HepG2 (cell line): Measurements from ENCODE around the gene USP7. TPM values are rescaled to one million over a fixed set of nuclear protein-coding genes. Genes with fewer than 3 reads are reported as not detected.

Source experiments
- CC2D1A ChIP-seq: sonication (generic); formaldehyde crosslinking; IDR thresholded peaks from 2 replicates; pipeline ENCODE4 v1.8.1; 2023; ENCODE audit warnings: mild to moderate bottlenecking, missing genetic modification reagents
- FOXP1 ChIP-seq, 2 experiments: fragments of 450-650 bp in 1 of 2; IDR thresholded peaks; 2 replicates each; pipeline ENCODE4 v1.6.1; 2017 to 2018; ENCODE audit warnings: antibody characterized with exemption in 1 of 2
- GFI1 ChIP-seq: sonication (generic); formaldehyde crosslinking; IDR thresholded peaks from 2 replicates; pipeline ENCODE4 v1.5.0; 2020; ENCODE audit warnings: missing genetic modification reagents, mild to moderate bottlenecking, borderline replicate concordance
- GLMP ChIP-seq: sonication (generic); formaldehyde crosslinking; IDR thresholded peaks from 2 replicates; pipeline ENCODE4 v1.9.0; 2021; ENCODE audit warnings: missing genetic modification reagents, mild to moderate bottlenecking, borderline replicate concordance
- HNF4A ChIP-seq: sonication (generic); formaldehyde crosslinking; IDR thresholded peaks from 2 replicates; pipeline ENCODE4 v1.4.0; 2020; ENCODE audit warnings: missing genetic modification reagents
- MYPOP ChIP-seq: sonication (generic); formaldehyde crosslinking; IDR thresholded peaks from 2 replicates; pipeline ENCODE4 v1.8.1; 2023; ENCODE audit warnings: mild to moderate bottlenecking, moderate library complexity, missing genetic modification reagents
- NFE2L2 ChIP-seq: fragments of 150-350 bp; IDR thresholded peaks from 2 replicates; pipeline ENCODE4 v1.6.1; 2014; ENCODE audit warnings: low read length
- PHF5A ChIP-seq: IDR thresholded peaks from one replicate; pipeline ENCODE4 v1.6.1; 2018; ENCODE audit warnings: low read depth, missing genetic modification reagents; ENCODE audit not compliant: unreplicated experiment
- SIX1 ChIP-seq: sonication (generic); formaldehyde crosslinking; IDR thresholded peaks from 2 replicates; pipeline ENCODE4 v1.4.0; 2020; ENCODE audit warnings: missing genetic modification reagents, borderline replicate concordance
- SMAD9 ChIP-seq: sonication (generic); formaldehyde crosslinking; IDR thresholded peaks from 2 replicates; pipeline ENCODE4 v1.5.1; 2020; ENCODE audit warnings: mild to moderate bottlenecking, missing genetic modification reagents
- TFAP4 ChIP-seq: sonication (generic); IDR thresholded peaks from 2 replicates; pipeline ENCODE4 v1.6.1; 2016; ENCODE audit warnings: low read depth, borderline replicate concordance
- ZBTB1 ChIP-seq: sonication (generic); formaldehyde crosslinking; IDR thresholded peaks from 2 replicates; pipeline ENCODE4 v1.4.0; 2020; ENCODE audit warnings: missing genetic modification reagents, borderline replicate concordance
- ZKSCAN5 ChIP-seq: sonication (generic); formaldehyde crosslinking; IDR thresholded peaks from 2 replicates; pipeline ENCODE4 v1.5.1; 2020; ENCODE audit warnings: mild to moderate bottlenecking, missing genetic modification reagents
- ZNF383 ChIP-seq: sonication (generic); formaldehyde crosslinking; IDR thresholded peaks from 2 replicates; pipeline ENCODE4 v1.4.0; 2020; ENCODE audit warnings: missing genetic modification reagents, mild to moderate bottlenecking, borderline replicate concordance
- ZNF547 ChIP-seq: sonication (generic); formaldehyde crosslinking; IDR thresholded peaks from 2 replicates; pipeline ENCODE4 v1.5.1; 2020; ENCODE audit warnings: mild to moderate bottlenecking, missing genetic modification reagents
- ZNF550 ChIP-seq: sonication (generic); formaldehyde crosslinking; IDR thresholded peaks from 2 replicates; pipeline ENCODE4 v1.4.0; 2020; ENCODE audit warnings: mild to moderate bottlenecking, missing genetic modification reagents, borderline replicate concordance
- ZNF557 ChIP-seq: sonication (generic); formaldehyde crosslinking; IDR thresholded peaks from 2 replicates; pipeline ENCODE4 v1.4.0; 2020; ENCODE audit warnings: missing genetic modification reagents
- ZNF670 ChIP-seq: sonication (generic); formaldehyde crosslinking; IDR thresholded peaks from 2 replicates; pipeline ENCODE4 v1.8.0; 2022; ENCODE audit warnings: mild to moderate bottlenecking, missing genetic modification reagents, borderline replicate concordance
- ZNF737 ChIP-seq: sonication (generic); formaldehyde crosslinking; IDR thresholded peaks from 2 replicates; pipeline ENCODE4 v1.5.0; 2020; ENCODE audit warnings: missing genetic modification reagents, mild to moderate bottlenecking, borderline replicate concordance
- polyA plus RNA-seq, 8 experiments: library from polyadenylated mRNA; depleted of rRNA in 3 of 8; stranded (reverse) in 7 of 8; unstranded in 1 of 8; fragments of >200 nt; fragmentation: Illumina TruSeq in 4 of 8; extraction: Trizol in 4 of 8; gene quantifications; 2 replicates each; pipeline versions ENCODE4 v1.2.1 to v1.2.3, GENCODE V29; 2011 to 2016; ENCODE audit warnings: low read depth in 4 of 8, missing spikeins in 1 of 8, mixed read lengths in 1 of 8; ENCODE audit not compliant: insufficient read depth in 1 of 8
- total RNA-seq, 5 experiments: library from RNA; depleted of rRNA; stranded (reverse); fragments of >200 nt; fragmentation: Illumina TruSeq; extraction: Trizol; gene quantifications; 2 replicates each; pipeline ENCODE4 v1.2.3, GENCODE V29; 2016; ENCODE audit warnings: low read depth in 1 of 5
- TF ChIP-seq, protein P1 (sequence below): sonication (generic); formaldehyde crosslinking; IDR thresholded peaks from 2 replicates; pipeline ENCODE4 v1.9.0; 2021; ENCODE audit warnings: mild to moderate bottlenecking, missing genetic modification reagents

USP7 gene
- total and polyA plus RNA-seq, 2 of the 13 experiments (the other 11 are each of a cell fraction or from before 2014, with no cell fraction given) = 52.5 to 173 TPM

DNA sequence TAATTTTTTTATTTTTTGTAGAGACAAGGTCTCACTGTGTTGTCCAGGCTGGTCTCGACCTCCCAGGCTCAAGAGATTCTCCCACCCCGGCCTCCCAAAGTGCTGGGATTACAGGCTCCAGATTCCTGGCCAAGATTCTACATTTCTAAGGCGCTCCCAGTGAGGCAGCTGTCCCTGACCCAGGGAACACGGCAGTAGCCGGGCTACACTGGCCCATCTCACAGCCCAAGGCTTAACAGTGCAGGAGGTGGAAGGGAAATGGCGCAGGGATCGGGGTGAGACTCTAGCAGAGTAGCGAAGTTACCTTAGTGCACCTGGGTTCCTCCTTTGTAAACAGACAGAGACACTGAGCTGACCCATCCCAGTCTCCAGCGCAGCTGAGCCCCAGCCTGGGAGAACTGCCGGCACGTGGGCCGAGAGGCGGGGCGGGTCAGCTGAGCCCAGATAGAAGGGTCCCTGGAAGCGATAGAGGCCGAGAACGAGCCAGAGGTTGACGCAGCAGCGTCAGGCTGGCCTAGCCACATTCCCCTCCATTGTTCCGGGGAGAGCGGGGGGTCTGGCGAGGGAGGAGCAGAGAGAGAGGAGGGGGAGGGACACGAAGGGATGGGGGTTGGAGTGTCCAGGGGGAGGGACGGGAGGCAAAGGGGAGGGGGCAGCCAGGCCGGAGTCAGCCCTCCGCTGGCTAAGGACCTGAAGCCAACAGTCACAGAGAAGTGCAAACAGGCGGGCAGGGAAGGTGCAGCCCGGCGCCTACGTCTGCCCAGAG, 97.4 kb downstream of the USP7 start (continued):
- TF ChIP-seq CC2D1A (CRISPR knock-in tag) = 0 out of 2 replicates have a peak, but pooled peaks have one; percentile 84
- TF ChIP-seq GFI1 (CRISPR knock-in tag) = no peak
- TF ChIP-seq ZNF557 (CRISPR knock-in tag) = no peak
- no peak for TF ChIP-seq SMAD9 (CRISPR knock-in tag)
- peak; percentile 85 for TF ChIP-seq MYPOP (CRISPR knock-in tag)
- TF ChIP-seq SIX1 (CRISPR knock-in tag) = no peak
- no peak for TF ChIP-seq ZNF547 (CRISPR knock-in tag)
- no peak for TF ChIP-seq GLMP (CRISPR knock-in tag)
- peak; percentile 57 for TF ChIP-seq HNF4A
- no peak for TF ChIP-seq FOXP1 (IDR thresholded peaks at IDR 0.05)
- TF ChIP-seq FOXP1 (CRISPR knock-in tag; IDR thresholded peaks at IDR 0.05) = peak; percentile 48; the same call in 1 of the 2 replicates
- TF ChIP-seq ZBTB1 (CRISPR knock-in tag) = no peak
- no peak for TF ChIP-seq NFE2L2
- TF ChIP-seq, protein P1, sequence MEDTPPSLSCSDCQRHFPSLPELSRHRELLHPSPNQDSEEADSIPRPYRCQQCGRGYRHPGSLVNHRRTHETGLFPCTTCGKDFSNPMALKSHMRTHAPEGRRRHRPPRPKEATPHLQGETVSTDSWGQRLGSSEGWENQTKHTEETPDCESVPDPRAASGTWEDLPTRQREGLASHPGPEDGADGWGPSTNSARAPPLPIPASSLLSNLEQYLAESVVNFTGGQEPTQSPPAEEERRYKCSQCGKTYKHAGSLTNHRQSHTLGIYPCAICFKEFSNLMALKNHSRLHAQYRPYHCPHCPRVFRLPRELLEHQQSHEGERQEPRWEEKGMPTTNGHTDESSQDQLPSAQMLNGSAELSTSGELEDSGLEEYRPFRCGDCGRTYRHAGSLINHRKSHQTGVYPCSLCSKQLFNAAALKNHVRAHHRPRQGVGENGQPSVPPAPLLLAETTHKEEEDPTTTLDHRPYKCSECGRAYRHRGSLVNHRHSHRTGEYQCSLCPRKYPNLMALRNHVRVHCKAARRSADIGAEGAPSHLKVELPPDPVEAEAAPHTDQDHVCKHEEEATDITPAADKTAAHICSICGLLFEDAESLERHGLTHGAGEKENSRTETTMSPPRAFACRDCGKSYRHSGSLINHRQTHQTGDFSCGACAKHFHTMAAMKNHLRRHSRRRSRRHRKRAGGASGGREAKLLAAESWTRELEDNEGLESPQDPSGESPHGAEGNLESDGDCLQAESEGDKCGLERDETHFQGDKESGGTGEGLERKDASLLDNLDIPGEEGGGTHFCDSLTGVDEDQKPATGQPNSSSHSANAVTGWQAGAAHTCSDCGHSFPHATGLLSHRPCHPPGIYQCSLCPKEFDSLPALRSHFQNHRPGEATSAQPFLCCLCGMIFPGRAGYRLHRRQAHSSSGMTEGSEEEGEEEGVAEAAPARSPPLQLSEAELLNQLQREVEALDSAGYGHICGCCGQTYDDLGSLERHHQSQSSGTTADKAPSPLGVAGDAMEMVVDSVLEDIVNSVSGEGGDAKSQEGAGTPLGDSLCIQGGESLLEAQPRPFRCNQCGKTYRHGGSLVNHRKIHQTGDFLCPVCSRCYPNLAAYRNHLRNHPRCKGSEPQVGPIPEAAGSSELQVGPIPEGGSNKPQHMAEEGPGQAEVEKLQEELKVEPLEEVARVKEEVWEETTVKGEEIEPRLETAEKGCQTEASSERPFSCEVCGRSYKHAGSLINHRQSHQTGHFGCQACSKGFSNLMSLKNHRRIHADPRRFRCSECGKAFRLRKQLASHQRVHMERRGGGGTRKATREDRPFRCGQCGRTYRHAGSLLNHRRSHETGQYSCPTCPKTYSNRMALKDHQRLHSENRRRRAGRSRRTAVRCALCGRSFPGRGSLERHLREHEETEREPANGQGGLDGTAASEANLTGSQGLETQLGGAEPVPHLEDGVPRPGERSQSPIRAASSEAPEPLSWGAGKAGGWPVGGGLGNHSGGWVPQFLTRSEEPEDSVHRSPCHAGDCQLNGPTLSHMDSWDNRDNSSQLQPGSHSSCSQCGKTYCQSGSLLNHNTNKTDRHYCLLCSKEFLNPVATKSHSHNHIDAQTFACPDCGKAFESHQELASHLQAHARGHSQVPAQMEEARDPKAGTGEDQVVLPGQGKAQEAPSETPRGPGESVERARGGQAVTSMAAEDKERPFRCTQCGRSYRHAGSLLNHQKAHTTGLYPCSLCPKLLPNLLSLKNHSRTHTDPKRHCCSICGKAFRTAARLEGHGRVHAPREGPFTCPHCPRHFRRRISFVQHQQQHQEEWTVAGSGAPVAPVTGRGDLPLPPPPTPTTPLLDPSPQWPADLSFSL (CRISPR knock-in tag) = no peak
- peak; percentile 99 for TF ChIP-seq TFAP4
- TF ChIP-seq ZNF383 (CRISPR knock-in tag) = no peak
- no peak for TF ChIP-seq ZNF670 (CRISPR knock-in tag)
- TF ChIP-seq ZKSCAN5 = no peak
- no peak for TF ChIP-seq ZNF550
- 0 out of 2 replicates have a peak, but pooled peaks have one; percentile 13 for TF ChIP-seq ZNF737 (CRISPR knock-in tag)
- no peak for TF ChIP-seq PHF5A (CRISPR knock-in tag)
